Measurements from ENCODE around the gene CFAP221.

CFAP221 gene

GRCh38 chr2:119657466-119658145 lies 113.4 kb downstream of the CFAP221 start:
- TF ChIP-seq, protein P1, sequence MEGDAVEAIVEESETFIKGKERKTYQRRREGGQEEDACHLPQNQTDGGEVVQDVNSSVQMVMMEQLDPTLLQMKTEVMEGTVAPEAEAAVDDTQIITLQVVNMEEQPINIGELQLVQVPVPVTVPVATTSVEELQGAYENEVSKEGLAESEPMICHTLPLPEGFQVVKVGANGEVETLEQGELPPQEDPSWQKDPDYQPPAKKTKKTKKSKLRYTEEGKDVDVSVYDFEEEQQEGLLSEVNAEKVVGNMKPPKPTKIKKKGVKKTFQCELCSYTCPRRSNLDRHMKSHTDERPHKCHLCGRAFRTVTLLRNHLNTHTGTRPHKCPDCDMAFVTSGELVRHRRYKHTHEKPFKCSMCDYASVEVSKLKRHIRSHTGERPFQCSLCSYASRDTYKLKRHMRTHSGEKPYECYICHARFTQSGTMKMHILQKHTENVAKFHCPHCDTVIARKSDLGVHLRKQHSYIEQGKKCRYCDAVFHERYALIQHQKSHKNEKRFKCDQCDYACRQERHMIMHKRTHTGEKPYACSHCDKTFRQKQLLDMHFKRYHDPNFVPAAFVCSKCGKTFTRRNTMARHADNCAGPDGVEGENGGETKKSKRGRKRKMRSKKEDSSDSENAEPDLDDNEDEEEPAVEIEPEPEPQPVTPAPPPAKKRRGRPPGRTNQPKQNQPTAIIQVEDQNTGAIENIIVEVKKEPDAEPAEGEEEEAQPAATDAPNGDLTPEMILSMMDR (IDR thresholded peaks at IDR 0.05; ENCODE audit: low read depth, low read length): no peak
- no peaks in the 10 kb centered on the region for H3K9me3 ChIP-seq (ENCODE audit: severe bottlenecking)
- H3K4me3 ChIP-seq (ENCODE audit: low read depth, low read length): no peak overlapping the region
- H3K27me3 ChIP-seq (ENCODE audit: insufficient read depth, low read depth, severe bottlenecking): no peaks in the 10 kb centered on the region
- H3K27ac ChIP-seq: no peak overlapping the region
- H3K36me3 ChIP-seq: no peaks in the 10 kb centered on the region
- DNase-seq: no peak

DNA sequence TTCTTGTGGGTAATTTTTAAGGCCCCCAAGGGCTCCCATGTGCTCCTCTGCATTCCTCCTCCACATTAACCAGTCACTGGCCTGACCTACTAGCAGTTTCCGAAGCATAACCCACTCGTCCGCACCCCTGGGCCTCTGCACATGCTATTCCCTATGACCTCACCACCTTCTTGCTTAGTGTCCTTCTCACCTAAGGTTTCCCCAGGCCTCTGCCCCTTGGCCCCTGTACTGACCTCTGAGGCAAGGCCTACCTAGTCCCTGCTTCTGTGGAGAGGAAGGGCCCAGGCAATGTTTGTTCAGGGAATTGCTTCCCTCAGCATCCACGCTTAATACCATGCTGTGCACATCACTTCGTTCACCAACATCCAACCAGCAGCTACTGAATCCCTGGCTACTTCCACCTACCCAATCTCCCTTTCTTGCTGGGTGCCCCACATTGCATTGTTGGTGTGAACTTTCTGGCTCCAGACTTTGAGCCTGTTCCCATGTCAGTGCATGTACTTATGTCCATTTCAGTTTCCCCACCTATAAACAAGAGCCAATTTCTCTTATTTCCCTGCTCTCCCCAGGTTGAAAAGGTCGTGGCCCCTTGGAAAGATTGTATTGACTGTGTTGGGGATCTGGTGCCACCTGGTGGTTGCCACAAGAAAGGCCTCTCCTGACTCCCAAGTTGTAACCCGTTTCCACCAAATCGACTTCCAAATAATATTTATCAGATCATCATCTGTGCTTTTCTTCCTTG lies 115.5 kb downstream of the CFAP221 start:
- H3K27me3 ChIP-seq (ENCODE audit: insufficient read depth, low read depth, severe bottlenecking): no peaks in the 10 kb centered on the region
- H3K9me3 ChIP-seq (ENCODE audit: severe bottlenecking): no peaks in the 10 kb centered on the region
- DNase-seq: peak; percentile 41
- H3K27ac ChIP-seq: no peak overlapping the region
- TF ChIP-seq, protein P1 (IDR thresholded peaks at IDR 0.05; ENCODE audit: low read depth, low read length): peak; percentile 81
- no peak overlapping the region for H3K4me3 ChIP-seq (ENCODE audit: low read depth, low read length)
- no peaks in the 10 kb centered on the region for H3K36me3 ChIP-seq

DNA sequence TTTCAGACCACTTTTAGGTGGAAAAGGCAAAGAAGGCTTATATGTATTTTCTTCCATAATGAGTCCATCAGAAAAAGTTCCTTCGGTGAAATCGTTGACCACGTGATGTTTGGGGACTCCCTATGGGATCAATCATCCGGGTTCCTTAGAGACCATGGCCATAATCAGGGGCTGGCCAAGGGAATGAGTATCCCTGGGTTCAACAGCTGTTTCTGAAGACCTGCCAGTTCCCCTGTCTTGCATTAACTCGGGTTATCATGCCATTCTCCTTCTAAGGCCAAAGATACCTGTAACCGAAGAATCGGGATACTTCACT lies 116.1 kb downstream of the CFAP221 start:
- TF ChIP-seq, protein P1 (IDR thresholded peaks at IDR 0.05; ENCODE audit: low read depth, low read length): no peak
- no peak for DNase-seq

DNA sequence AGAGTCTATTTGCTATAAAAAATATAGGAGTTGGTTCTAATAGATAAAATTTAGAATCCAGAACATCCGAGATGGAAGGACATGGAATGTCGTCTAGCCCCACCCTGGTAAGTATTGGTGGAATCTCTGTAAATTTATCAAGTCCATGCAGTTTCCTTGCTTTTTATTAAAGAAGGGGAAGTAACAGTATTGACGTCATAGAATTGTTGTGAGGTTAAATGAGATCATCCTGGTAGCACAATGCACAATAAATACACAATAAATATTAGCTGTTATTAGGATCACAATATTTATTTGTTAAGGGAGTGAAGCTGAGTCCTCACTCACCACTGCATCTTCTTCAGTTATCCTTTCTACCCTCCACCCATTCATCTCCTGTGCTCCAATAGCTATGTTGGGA lies 118.0 kb downstream of the CFAP221 start:
- Histone ChIP-seq H3K36me3 (no peaks in the 10 kb centered on the region), H3K27ac (no peak overlapping the region), H3K4me3 (ENCODE audit: low read depth, low read length) (no peak overlapping the region), H3K9me3 (ENCODE audit: severe bottlenecking) (no peaks in the 10 kb centered on the region), H3K27me3 (ENCODE audit: insufficient read depth, low read depth, severe bottlenecking) (no peaks in the 10 kb centered on the region)
- TF ChIP-seq, protein P1 (IDR thresholded peaks at IDR 0.05; ENCODE audit: low read depth, low read length): no peak
- DNase-seq: no peak

More for the DNA sequence above, 116.1 kb downstream of the CFAP221 start:
- H3K27me3 ChIP-seq (ENCODE audit: insufficient read depth, low read depth, severe bottlenecking): no peaks in the 10 kb centered on the region
- no peaks in the 10 kb centered on the region for H3K36me3 ChIP-seq
- no peaks in the 10 kb centered on the region for H3K9me3 ChIP-seq (ENCODE audit: severe bottlenecking)
- no peak overlapping the region for H3K27ac ChIP-seq
- H3K4me3 ChIP-seq (ENCODE audit: low read depth, low read length): no peak overlapping the region

DNA sequence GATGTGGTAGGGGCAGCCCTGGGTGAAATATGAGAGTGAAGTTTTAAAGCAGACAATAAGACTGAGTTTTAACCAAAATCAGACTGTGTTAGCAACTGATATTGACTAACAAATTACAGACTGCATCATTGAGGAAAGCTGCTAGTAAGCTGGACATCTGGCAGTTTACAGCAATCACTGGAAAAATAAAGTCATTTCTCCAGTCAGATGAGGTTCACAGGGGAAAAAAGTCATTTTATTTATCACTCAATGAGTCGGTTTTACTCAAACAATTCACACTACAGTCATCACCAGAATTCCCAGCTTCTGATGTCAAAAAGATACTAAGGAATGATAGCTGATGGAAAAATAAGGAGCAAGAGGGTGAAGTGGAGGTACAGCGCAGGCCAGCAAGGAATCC lies 124.3 kb downstream of the CFAP221 start:
- no peak overlapping the region for H3K4me3 ChIP-seq (ENCODE audit: low read depth, low read length)
- no peak overlapping the region for H3K27ac ChIP-seq

More for the DNA sequence above, 124.3 kb downstream of the CFAP221 start:
- no peak for DNase-seq
- Histone ChIP-seq H3K27me3 (ENCODE audit: insufficient read depth, low read depth, severe bottlenecking) (no peaks in the 10 kb centered on the region), H3K9me3 (ENCODE audit: severe bottlenecking) (no peaks in the 10 kb centered on the region), H3K36me3 (no peaks in the 10 kb centered on the region)
- TF ChIP-seq, protein P1 (IDR thresholded peaks at IDR 0.05; ENCODE audit: low read depth, low read length): no peak

All from WERI-Rb-1 (cell line).